NCI-H69 (cell line): ENCODE results near the gene NRIP1.

ENCODE experiments used
- DNase-seq: peaks from one replicate; lab custom pipeline; 2025; lab: John Stamatoyannopoulos, UW

NRIP1 gene

DNA sequence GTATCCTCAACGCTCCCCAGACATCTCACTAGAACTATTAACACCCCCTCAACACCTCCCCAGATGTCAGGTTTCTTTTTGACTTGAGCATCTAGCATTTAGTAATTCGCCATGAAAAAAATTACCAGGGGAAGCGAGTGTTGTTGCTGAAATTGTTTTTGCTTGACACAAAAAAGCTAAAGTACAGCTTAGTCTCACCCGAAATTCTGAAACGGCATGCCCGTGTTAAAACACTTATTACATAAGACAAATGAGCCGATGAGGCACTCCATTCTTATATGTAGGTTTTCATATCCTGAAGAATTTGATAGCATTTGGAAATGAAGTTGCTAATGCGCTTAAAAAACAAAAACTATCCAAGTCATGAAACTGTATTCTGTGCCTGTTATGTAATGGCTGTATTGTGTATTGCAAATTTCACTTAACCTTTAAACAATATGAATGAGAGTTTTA, 1.3 kb upstream of the NRIP1 start:
- no peak for DNase-seq

DNA sequence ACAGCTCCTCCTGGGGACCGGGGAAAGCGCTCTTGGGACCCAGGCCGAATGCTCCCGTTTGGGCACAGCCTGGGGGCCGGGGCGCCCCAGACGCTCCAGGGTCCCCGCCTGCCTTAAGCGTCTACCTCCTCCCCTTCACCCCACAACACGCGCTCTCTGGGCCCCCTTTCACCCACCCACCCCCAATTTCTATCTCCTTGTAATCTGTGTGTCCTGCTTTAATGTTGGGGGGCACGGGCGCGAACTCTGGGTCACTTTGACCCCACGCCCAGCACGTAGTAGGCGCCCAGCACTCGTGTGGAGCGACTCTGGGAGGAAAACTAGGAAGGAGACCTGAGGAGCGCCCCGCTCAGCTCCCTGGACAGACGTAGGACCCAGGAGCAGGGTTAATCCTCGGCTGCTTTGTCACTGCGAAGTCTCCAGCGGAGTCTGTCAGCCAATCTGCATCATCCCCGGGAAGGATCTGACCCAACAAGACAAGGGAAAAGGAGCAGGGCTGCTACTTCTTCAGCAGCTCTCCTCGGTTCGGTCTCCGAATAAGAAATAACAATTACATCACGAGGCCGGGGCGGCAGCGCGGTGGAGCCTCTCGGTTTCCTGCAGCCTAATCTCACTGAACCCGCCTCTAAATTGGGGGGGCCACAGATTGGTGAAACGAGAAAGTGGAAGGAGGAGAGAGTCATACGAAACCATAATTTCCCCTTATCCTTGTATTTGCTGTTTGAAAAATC, 757 bp upstream of the NRIP1 start:
- peak; percentile 83 for DNase-seq

DNA sequence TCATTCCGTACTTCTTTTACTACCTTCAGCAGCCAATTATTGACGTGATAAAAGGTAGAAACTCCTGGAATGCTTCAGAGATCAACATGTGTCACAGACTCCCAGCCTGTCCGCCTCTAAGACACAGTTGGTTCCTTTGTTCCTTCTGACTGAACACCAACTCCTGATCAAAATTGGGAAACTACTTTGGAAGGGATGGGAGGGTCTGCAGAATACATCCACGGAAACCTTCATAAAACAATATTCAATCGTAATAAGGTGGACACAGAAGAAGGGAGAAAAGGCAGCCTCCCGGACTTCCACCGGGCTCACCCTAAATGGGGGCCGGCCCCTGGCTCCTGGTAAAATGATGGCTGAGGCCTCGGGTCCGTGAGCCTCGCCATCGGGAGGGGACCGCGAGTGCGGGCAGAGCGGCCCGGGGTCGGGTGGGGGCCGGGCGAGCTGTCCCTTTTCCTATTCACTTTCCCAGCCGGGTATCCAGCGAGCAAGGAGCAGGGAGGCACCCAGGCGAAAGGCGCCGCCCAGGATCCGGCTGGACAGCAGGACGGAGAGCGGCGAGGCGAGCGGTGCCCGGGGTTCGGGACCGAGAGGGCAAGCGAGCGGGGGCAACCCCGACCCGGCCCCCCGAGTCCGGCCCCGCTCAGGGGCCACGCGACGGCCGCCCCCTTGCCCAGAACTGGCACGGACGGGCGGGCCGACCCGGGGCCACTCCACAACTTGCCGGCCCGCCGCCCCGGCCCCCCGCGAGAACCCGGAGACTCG, 805 bp downstream of the NRIP1 start:
- DNase-seq = peak; percentile 77

DNA sequence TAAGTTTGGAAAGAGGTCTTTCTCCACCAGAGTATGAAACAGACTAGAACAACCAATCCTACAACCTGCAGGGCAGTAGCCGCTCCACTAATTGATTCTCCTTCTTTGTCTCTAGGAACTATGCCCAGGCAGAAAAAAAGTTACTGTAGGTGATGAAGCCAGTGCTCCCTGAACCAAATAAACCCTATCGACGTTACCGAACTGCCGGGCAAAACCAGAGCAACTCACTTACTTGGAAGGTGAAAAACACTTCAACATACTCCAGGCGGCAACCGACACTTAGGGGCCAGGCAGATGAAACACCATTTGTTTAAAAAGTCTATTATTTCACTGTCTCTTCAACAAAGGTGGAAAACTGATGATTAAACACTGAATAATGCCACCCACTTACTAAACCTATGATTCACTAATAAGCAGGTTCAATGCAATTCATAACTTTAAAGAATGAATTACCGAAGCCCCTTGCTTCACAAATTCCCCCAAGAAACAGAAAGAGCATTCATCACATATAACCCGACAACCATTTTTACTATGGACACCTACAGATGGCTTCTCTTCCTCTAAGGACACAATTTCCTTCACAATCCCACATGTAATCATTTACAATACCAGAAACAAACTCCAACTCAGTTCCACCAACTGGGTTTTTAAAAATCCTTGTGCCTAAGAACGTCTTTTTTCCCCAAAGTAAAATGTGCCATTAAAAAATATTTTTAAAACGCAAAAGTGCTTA, 1.6 kb downstream of the NRIP1 start:
- DNase-seq = peak; percentile 78

DNA sequence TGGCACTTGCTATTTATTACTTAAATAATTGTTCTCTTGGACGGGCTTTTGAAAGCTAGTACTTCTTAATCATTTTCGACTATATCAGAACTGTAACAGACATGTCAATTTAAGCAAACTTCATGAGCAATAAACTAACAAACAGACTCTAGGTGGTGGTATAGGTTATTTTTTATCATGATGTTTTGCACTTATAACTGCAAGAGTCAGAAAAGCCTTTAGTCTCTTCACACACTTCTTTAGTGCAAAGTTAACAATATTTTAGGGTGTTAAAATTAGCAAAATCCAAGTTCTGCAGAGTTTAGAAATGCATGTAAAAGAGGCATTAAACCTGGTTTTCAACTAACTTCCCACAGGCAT, 2.2 kb downstream of the NRIP1 start:
- DNase-seq = peak; percentile 47

DNA sequence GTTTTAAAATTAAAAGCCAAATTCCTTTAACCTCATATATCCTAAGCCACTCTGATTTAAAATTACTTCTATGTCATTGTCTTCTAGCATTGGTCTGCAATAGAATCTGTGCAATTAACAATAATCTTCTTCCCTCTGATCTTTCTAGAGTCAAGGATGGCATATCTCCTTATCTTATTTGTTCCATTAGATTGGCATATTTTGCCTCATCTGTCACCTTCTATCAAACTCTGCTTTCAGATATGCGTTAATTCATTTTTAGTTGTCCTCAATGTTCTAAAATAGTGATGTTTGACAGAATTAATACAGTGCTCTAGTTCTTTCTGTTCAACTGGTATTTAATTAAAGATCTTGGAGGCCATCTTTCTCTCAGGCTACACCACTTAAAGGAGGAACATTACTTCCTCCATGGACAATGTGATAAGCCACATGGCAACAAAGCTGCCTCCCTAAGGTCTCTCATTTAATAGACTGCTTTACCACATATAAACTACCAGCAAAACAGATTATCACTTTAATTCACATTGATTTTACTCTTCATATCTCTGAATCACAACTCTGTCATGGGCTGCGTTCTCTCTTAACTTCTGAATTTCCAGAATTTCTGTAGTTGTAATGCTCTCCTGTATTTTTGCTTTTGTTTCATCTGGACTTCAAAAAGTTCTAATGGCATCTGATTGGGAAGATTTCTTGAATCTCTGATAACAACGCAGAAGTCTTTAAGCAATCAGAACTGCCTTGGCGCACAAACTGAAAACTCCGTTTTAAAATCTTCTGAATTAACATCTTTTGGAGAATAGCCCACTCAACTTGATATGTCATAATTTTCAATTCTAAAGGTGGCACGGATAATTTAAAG, 2.8 kb downstream of the NRIP1 start:
- peak; percentile 54 for DNase-seq

DNA sequence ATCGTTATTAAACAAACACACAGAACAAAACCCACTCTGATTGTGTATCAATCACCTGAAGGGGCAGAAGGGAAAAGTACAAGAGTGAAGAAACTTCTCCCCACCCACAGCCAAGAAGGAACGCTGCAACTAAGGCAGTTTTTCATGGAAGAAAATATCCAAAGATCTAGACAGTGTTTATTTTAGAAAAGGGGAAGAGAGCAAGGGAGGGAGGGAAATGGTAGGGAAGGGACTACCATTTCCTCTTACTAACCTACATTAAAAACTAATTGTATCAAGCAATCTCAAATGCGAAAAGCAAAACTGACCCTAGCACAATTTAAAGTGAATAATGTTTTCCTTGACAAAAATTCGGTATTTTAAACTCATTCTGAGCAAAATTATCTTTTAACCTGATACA, 3.5 kb downstream of the NRIP1 start:
- DNase-seq = peak; percentile 68

DNA sequence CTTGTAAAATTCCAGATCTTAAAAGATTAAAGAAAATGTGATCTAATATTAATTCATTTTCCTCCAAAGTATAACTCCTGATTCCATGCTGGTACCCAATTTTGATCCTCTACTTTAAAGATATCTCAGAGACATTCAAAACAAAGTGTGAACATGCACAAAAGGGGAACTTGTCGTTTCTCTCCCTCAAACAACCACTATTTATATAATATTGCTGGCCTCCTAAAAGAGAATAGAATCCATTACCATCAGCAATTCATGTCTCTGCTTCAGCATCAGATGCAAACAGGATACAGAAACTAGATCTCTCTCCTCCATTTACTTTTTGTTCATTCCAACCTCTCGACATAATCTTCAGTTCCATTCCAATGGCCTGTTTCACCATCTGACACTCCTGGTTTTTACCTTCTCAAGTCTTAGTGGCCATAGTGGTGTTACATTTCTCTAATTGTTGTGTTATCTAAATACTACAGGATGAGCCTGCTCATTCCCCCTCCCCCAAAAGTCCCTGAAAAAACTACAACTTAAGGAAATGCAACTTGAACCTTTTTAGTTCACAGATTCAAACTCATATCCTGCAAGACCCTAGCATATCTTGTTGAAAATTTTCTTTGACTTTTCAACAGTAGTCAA, 4.1 kb downstream of the NRIP1 start:
- peak; percentile 71 for DNase-seq

DNA sequence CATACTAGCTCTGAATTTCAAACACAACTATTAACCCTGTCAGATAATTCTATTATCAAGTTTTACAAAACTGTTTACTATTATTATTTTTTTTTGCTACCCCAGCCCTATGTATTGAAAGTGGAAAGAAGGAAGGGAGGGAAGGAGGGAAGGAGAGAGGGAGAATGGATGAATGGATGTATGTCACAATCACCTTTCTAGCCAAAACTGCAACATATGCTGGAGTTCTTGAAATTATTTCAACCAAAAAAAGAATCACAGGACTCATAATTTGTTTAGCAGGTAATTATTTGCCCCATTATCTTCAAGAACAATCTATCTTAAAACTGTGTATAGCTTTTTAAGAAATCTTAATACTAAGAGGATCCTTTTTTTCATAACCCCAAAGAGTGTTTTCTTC, 5.4 kb downstream of the NRIP1 start:
- DNase-seq = peak; percentile 16

DNA sequence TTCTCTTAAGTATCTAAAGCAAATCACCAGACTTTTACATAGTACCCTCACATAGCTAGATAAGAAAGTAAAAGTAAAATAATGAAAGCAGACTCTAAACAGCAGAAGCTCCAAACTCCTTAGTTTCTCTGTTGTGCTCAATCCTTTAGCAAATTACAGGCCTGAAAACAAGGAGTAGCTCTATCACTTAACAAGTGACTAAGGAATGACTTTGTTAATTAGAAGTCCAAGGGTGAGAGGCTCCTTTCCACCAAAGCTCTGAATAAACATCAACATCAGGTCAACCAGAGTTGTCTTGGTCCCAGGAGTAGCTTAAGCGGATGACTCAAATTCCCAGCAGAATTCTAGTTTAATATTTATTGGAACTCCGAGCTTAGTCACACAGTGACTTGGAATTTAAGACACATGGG, 5.9 kb downstream of the NRIP1 start:
- DNase-seq = peak; percentile 78

DNA sequence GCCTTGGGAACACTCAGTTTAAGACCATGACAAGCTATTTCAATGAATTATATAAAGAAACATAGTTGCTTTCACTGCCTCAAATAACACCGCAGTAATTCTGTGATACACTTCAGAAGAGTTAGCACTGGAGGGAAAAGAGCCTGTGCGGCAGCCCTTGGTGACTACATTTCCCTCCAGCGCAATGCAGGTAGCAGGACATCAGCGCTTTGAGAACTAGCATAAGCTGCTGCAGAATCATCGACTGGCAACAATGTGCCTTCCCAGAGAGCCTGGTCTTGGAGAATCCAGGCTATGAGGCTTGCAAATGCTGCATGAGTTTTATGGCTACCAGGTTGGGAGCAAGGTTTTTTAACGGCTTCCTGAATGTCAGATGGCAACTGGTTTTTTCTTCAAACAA, 7.5 kb downstream of the NRIP1 start:
- peak; percentile 49 for DNase-seq

DNA sequence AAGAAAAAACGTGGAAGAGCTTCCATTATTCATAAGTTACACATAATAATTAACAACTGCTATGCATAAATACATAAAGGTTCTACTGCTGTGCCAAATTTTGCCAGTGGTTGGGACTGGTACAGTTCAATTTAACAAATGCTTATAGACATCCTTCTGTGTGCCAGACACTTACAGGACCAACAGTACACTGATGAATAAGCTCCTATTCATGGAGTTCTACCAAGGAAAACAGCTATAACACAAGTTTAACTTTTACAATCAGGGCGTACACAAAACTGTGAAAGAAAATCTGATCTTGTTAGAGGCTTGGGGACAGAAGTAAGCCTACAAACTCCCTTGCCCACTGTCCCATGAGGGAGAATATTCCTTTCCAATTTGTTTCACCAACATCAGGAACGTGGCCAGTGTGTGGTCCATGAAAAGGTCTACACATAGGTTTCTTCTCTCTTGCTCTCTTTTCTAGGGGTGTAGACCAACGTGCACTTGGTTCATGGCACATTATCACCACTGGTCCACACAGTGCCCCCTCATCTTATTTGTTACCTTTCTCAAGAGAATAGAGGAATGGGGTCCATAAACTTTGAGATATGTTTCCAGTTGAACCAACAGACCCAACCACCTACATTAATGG, 10.1 kb downstream of the NRIP1 start:
- peak; percentile 38 for DNase-seq

DNA sequence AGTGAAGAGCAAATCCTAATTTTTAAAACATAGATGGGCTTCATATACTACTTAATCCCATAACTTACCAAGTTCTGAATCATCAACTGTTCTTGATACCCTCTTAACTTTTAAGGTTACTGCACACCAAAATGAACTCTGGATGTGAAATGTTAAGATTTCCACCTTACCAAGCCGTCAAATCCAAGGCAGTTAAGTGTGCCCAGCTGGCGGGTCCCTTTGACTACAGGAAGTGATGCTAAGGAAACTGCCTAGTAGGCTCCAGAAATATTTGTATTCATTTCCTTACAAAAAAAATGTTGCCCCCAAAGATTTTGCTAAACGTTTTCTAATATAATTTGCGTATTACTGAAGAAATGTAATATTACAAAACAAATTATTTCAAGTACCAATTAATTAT, 10.7 kb downstream of the NRIP1 start:
- peak; percentile 72 for DNase-seq

DNA sequence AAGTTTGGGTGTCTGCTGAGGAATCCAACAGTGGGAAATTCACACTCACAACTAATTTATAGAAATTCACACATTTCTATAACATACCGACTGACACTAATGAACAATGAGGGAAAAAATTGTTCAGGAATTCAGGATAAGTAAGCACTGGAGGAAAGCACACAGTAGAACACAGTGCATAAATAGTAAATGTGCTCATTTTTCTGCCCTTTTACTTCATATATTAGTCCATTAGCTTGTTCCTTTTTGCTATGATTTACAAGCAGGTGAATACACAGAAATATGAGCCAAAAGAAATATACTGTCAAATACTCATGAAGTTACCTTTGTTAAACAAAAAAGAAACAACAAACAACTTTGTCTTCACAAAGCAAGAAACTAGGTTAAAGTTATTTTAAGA, 11.3 kb downstream of the NRIP1 start:
- DNase-seq = no peak

DNA sequence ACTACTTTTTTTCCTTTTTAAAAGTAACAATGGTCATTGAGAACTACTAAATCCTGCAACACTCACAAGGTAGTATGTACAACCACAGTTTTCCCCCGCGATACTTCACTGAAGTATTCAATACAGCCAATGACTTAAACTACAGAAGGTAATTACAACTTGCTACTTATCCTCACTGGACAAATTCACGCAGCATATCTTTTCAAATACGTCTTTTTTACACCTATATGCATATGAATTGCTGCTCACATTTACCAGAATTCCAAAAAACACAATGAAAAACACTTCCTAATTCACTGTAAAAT, 12.4 kb downstream of the NRIP1 start:
- peak; percentile 31 for DNase-seq

DNA sequence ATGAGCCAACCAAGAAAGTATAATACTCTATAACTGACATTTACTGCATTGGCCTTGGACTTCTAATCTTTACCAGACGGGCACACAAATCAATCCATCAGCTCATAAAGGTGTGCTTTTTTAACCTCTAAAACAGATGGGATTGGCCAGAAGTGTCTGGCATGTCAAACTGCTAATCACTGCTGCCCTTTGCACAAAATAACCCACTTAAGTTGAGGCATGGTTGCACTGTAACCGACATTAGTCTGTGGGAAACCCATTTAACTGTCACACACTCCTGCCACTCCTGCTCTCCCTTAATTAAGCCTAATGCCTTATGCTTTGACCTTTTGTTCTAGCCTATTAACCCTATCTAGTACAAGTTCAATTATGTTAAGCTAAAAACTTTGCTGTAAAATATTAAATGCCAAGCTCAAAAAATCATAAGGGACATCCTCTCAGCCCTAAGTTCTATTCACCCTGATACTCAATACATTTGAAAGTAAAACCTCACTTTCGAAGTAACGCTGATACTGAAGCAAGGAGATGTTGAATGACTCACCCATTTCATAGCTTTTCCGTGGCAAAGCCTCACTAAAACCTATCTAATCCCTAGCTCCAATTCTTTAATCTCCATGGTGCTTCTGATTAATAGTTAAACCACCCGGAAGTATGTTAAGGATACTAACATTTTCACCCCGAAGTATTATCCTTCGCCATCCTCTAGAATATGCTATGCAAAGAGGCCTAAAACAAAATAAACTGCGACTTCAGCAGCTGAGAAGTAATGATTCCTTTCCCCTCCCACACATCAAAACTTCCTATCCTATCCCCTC, 12.9 kb downstream of the NRIP1 start:
- DNase-seq = peak; percentile 94

DNA sequence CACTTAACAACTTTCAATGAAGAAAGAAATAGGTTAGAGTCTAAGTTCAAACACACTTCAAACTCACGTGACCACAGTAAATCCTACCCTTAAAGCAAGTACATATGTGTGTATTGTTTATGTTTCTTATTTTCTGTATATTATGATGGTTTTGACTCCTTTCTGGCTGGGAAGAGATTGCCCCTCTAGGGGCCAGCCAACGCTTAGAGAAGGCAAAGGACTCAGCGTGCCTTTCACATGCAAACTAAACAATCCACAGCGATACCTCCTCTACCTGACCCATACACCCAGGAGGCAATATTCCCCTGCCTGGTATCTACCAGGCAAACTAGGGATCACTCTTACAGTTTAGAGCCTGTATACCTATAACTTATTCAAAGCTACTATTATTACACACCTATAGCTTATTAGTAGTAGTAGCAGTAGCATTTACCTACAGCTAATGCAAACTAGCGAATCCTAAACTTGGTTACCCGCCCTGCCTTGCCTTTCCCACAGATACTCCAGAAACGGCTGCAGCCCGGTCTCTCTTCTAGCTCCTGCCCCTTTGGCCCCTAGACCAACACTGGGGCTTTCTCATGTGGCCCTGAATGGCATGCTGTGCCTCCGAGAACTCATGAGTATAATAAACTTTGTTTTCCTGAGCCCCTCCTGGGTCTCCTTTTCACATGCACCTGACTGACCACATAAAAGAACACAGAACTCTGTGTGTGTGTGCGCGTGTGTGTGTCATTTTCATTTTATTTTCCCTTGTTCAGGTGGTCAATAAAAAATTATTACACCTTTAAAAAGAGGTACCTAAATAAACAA, 14.0 kb downstream of the NRIP1 start:
- DNase-seq = peak; percentile 73

DNA sequence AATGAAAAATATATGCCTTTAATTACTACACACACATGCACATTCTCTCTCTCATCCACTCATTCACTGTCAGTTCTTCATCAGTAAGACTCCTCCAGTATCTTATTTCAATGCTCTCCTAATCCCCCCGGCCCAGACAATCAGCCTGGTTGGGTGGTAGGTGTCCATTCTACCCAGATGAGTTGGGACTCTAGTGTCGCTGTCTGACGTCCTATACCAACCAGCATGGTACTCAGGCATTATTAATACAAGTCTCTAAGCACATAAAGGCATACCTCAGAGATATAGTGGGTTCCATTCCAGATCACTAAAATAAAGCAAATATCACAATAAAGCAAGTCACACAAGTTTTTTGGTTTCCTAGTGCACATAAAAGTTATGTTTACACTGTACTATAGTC, 19.8 kb downstream of the NRIP1 start:
- no peak for DNase-seq

DNA sequence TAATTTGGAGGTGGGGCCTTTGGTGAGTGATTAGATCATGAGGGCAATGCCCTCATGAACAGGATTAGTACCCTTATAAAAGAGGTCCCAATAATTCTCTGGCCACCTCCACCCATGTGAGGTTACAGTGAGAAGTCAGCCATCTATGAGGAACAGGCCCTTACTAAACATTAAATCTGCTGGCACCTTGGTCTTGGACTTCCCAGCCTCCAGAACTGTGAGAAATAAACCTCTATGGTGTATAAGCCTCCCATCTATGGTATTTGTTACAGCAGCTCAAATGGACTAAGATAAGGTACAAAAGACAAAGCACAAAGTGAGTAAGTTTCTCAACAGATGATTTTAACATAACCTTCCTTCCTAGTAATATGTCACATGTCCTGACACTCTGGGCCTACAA, 22.3 kb downstream of the NRIP1 start:
- DNase-seq = no peak
